Measurements from ENCODE around the gene AK5.
A peak's percentile ranks its signal among the peaks of the same experiment; 100 is the strongest.

Gene AK5

DNA sequence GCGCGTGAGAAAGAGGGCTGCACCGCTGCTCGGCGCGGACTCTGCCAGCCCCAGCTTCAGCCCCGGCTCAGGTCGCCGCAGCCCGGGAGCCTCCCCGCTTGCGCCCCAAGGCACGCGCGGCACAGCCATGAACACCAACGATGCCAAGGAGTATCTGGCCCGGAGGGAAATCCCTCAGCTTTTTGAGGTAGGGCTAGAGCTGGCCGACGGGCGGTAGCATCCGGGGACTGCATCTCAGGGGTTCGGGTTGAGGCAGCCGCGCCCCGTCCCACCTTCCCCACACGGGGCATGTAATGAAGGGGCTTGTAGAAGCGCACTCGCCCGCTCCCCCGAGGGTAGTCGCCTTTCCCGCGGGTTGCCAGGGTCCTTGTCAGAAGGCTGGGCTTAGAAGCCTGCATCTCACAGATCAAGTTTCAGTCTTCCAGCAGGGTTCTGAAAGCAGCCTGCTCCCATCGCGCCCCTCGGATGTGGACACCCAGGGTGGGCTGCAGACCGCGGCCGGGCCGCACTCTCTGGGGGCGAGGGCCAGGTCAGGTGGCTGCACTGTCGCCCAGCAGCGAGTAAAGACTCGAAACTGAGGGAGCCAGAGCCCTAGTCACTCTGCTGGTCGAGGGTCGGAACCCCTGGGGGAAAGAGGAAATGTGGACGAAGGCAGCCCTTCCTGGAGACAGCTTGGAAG lies 507 bp downstream of the AK5 start:
- peak; percentile 82 for ATAC-seq
- TF ChIP-seq ZFP3 (CRISPR knock-in tag; IDR thresholded peaks at IDR 0.05) = peak; percentile 95
- no peak for TF ChIP-seq ZFP30 (CRISPR knock-in tag; IDR thresholded peaks at IDR 0.05)
- TF ChIP-seq, protein P1, sequence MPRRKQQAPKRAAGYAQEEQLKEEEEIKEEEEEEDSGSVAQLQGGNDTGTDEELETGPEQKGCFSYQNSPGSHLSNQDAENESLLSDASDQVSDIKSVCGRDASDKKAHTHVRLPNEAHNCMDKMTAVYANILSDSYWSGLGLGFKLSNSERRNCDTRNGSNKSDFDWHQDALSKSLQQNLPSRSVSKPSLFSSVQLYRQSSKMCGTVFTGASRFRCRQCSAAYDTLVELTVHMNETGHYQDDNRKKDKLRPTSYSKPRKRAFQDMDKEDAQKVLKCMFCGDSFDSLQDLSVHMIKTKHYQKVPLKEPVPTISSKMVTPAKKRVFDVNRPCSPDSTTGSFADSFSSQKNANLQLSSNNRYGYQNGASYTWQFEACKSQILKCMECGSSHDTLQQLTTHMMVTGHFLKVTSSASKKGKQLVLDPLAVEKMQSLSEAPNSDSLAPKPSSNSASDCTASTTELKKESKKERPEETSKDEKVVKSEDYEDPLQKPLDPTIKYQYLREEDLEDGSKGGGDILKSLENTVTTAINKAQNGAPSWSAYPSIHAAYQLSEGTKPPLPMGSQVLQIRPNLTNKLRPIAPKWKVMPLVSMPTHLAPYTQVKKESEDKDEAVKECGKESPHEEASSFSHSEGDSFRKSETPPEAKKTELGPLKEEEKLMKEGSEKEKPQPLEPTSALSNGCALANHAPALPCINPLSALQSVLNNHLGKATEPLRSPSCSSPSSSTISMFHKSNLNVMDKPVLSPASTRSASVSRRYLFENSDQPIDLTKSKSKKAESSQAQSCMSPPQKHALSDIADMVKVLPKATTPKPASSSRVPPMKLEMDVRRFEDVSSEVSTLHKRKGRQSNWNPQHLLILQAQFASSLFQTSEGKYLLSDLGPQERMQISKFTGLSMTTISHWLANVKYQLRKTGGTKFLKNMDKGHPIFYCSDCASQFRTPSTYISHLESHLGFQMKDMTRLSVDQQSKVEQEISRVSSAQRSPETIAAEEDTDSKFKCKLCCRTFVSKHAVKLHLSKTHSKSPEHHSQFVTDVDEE (CRISPR knock-in tag; IDR thresholded peaks at IDR 0.05) = no peak
- TF ChIP-seq TCF4 (CRISPR knock-in tag; IDR thresholded peaks at IDR 0.05; ENCODE audit: borderline replicate concordance) = no peak
- no peak for TF ChIP-seq ARNTL (CRISPR knock-in tag; IDR thresholded peaks at IDR 0.05; ENCODE audit: borderline replicate concordance, low read depth)

DNA sequence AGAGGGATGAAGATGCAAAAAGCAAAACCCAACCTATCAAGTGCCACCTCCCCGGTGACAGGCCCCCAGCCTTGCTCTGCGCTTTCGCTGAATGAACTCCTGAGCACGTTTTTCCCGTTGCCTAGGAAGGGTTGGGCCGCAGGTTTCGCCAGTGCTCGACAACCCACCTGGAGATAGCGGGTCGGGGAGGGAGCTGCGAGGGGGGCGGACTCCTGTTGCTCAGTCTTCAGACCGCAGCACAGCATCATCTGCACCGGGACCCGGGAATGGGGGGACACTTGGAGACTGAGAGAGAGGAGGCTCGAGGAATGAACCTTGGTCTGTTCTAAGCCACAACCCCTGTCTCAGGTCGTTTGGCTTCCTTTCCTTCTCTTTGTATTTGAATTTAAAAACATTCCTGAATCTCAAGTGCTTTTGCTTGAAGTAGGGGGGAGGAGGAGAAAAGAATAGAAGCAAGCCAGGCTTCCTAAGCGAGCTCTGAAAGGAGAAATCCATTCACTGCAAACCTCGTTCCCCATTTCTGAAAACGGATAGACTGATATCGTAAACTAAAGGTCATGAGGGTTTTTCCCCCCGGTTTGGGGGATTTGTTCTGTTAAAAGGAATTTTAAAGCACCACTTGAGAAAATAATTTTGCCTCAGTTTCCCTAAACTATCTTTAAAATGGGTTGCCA lies 1.2 kb downstream of the AK5 start:
- ATAC-seq = peak; percentile 35
- TF ChIP-seq CSDC2 (CRISPR knock-in tag; IDR thresholded peaks at IDR 0.05) (no peak), BACH2 (CRISPR knock-in tag; IDR thresholded peaks at IDR 0.05; ENCODE audit: borderline replicate concordance) (no peak), TCF4 (CRISPR knock-in tag; IDR thresholded peaks at IDR 0.05; ENCODE audit: borderline replicate concordance) (no peak), ESRRG (CRISPR knock-in tag; IDR thresholded peaks at IDR 0.05) (no peak), ZNF8 (CRISPR knock-in tag; IDR thresholded peaks at IDR 0.05) (no peak), OSR1 (CRISPR knock-in tag; IDR thresholded peaks at IDR 0.05) (no peak), ZNF565 (CRISPR knock-in tag; conservative IDR thresholded peaks at IDR 0.05; ENCODE audit: low read depth) (no peak), TOX (CRISPR knock-in tag; IDR thresholded peaks at IDR 0.05; ENCODE audit: borderline replicate concordance) (no peak), PPARA (CRISPR knock-in tag; IDR thresholded peaks at IDR 0.05; ENCODE audit: borderline replicate concordance) (no peak)
- TF ChIP-seq, protein P2, sequence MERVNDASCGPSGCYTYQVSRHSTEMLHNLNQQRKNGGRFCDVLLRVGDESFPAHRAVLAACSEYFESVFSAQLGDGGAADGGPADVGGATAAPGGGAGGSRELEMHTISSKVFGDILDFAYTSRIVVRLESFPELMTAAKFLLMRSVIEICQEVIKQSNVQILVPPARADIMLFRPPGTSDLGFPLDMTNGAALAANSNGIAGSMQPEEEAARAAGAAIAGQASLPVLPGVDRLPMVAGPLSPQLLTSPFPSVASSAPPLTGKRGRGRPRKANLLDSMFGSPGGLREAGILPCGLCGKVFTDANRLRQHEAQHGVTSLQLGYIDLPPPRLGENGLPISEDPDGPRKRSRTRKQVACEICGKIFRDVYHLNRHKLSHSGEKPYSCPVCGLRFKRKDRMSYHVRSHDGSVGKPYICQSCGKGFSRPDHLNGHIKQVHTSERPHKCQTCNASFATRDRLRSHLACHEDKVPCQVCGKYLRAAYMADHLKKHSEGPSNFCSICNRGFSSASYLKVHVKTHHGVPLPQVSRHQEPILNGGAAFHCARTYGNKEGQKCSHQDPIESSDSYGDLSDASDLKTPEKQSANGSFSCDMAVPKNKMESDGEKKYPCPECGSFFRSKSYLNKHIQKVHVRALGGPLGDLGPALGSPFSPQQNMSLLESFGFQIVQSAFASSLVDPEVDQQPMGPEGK (CRISPR knock-in tag; IDR thresholded peaks at IDR 0.05; ENCODE audit: borderline replicate concordance) = no peak
- TF ChIP-seq, protein P1 (CRISPR knock-in tag; IDR thresholded peaks at IDR 0.05) = no peak

DNA sequence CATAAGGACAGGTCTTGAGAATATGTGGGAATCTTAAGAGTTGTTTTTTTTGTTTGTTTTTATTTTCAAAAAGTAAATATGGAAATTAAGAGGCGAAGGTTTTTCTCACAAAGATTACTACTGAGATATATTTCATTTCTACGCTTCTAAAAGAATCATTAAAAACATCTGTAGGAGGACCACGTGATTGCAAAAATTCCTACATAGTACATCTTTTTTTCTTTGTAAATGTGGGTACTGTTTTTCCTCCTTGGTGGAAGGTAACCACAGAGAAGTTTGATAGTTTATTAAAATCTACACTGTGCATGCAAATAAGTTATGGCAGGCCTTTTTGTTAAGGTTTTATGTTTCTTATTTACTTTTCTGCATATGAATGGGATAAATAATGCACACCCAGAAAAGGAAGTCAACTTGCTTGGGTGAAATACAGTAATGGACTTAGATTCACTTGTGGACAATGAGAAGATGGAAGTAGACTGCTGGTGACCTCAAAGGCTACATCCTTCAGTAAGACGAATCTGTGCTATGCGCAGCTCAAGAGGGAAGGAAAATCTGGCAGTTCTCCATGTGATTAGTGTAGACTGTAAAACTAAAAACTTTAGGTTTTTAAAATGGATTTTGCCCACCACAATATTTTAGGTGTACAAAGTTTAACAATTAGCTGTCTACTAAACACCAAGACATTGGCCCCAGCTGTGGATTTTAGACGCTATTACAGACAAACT lies 2.0 kb downstream of the AK5 start:
- no peak for TF ChIP-seq TOX (CRISPR knock-in tag; IDR thresholded peaks at IDR 0.05; ENCODE audit: borderline replicate concordance)
- no peak for TF ChIP-seq PPARA (CRISPR knock-in tag; IDR thresholded peaks at IDR 0.05; ENCODE audit: borderline replicate concordance)
- TF ChIP-seq BACH2 (CRISPR knock-in tag; IDR thresholded peaks at IDR 0.05; ENCODE audit: borderline replicate concordance) = no peak
- TF ChIP-seq, protein P3, sequence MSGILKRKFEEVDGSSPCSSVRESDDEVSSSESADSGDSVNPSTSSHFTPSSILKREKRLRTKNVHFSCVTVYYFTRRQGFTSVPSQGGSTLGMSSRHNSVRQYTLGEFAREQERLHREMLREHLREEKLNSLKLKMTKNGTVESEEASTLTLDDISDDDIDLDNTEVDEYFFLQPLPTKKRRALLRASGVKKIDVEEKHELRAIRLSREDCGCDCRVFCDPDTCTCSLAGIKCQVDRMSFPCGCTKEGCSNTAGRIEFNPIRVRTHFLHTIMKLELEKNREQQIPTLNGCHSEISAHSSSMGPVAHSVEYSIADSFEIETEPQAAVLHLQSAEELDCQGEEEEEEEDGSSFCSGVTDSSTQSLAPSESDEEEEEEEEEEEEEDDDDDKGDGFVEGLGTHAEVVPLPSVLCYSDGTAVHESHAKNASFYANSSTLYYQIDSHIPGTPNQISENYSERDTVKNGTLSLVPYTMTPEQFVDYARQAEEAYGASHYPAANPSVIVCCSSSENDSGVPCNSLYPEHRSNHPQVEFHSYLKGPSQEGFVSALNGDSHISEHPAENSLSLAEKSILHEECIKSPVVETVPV (CRISPR knock-in tag; IDR thresholded peaks at IDR 0.05) = no peak
- no peak for TF ChIP-seq ZFP3 (CRISPR knock-in tag; IDR thresholded peaks at IDR 0.05)
- TF ChIP-seq RARB (CRISPR knock-in tag; IDR thresholded peaks at IDR 0.05) = no peak
- no peak for TF ChIP-seq SNAI2 (CRISPR knock-in tag; IDR thresholded peaks at IDR 0.05)
- TF ChIP-seq ZNF565 (CRISPR knock-in tag; conservative IDR thresholded peaks at IDR 0.05; ENCODE audit: low read depth) = no peak
- TF ChIP-seq, protein P4, sequence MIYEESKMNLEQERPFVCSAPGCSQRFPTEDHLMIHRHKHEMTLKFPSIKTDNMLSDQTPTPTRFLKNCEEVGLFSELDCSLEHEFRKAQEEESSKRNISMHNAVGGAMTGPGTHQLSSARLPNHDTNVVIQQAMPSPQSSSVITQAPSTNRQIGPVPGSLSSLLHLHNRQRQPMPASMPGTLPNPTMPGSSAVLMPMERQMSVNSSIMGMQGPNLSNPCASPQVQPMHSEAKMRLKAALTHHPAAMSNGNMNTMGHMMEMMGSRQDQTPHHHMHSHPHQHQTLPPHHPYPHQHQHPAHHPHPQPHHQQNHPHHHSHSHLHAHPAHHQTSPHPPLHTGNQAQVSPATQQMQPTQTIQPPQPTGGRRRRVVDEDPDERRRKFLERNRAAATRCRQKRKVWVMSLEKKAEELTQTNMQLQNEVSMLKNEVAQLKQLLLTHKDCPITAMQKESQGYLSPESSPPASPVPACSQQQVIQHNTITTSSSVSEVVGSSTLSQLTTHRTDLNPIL (CRISPR knock-in tag; IDR thresholded peaks at IDR 0.05; ENCODE audit: low read depth) = no peak
- TF ChIP-seq TCF4 (CRISPR knock-in tag; IDR thresholded peaks at IDR 0.05; ENCODE audit: borderline replicate concordance) = no peak
- no peak for TF ChIP-seq ESRRG (CRISPR knock-in tag; IDR thresholded peaks at IDR 0.05)
- TF ChIP-seq, protein P5, sequence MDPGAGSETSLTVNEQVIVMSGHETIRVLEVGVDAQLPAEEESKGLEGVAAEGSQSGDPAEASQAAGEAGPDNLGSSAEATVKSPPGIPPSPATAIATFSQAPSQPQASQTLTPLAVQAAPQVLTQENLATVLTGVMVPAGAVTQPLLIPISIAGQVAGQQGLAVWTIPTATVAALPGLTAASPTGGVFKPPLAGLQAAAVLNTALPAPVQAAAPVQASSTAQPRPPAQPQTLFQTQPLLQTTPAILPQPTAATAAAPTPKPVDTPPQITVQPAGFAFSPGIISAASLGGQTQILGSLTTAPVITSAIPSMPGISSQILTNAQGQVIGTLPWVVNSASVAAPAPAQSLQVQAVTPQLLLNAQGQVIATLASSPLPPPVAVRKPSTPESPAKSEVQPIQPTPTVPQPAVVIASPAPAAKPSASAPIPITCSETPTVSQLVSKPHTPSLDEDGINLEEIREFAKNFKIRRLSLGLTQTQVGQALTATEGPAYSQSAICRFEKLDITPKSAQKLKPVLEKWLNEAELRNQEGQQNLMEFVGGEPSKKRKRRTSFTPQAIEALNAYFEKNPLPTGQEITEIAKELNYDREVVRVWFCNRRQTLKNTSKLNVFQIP (CRISPR knock-in tag; IDR thresholded peaks at IDR 0.05; ENCODE audit: borderline replicate concordance, low read depth) = no peak
- TF ChIP-seq GLIS3 (CRISPR knock-in tag; IDR thresholded peaks at IDR 0.05) = no peak
- no peak for TF ChIP-seq ZFP30 (CRISPR knock-in tag; IDR thresholded peaks at IDR 0.05)
- TF ChIP-seq ZC3H10 (CRISPR knock-in tag; IDR thresholded peaks at IDR 0.05) = no peak
- no peak for TF ChIP-seq OSR1 (CRISPR knock-in tag; IDR thresholded peaks at IDR 0.05)
- no peak for TF ChIP-seq CSDC2 (CRISPR knock-in tag; IDR thresholded peaks at IDR 0.05)
- no peak for ATAC-seq

Data from SK-N-SH treated with all-trans-retinoic acid at 6 μM for 48 hours (cell line).